DOHH2 (cell line): ENCODE results near the gene NUMBL.

Source experiments
- H3F3A ChIP-seq: fragments of 200-600 bp; sonication (generic), shearing (Covaris generic); 2 replicates; pipeline ENCODE4 v1.6.0; 2016; ENCODE audit warnings: antibody characterized with exemption, mild to moderate bottlenecking; ENCODE audit not compliant: control insufficient read depth, insufficient read depth
- H3K27ac ChIP-seq: fragments of 200-600 bp; sonication (generic); 2 replicates; pipeline ENCODE4 v1.5.1; 2014; ENCODE audit warnings: low read depth, mild to moderate bottlenecking, low read length, moderate library complexity
- H3K27me3 ChIP-seq: fragments of 200-600 bp; sonication (generic); 2 replicates; pipeline ENCODE4 v1.6.1; 2014; ENCODE audit warnings: mild to moderate bottlenecking, low read length, mixed read lengths; ENCODE audit not compliant: control insufficient read depth
- H3K36me3 ChIP-seq: fragments of 200-600 bp; sonication (generic); 2 replicates; pipeline ENCODE4 v1.6.1; 2014; ENCODE audit warnings: mild to moderate bottlenecking, low read length, moderate library complexity, mixed read lengths; ENCODE audit not compliant: control insufficient read depth
- H3K4me1 ChIP-seq: fragments of 200-600 bp; sonication (generic); 2 replicates; pipeline ENCODE4 v1.6.1; 2014; ENCODE audit warnings: mild to moderate bottlenecking, low read length, mixed read lengths; ENCODE audit not compliant: control insufficient read depth
- H3K4me2 ChIP-seq: fragments of 200-600 bp; sonication (generic); 2 replicates; pipeline ENCODE4 v1.6.0; 2014; ENCODE audit warnings: mild to moderate bottlenecking, low read length, moderate library complexity
- H3K4me3 ChIP-seq: fragments of 200-600 bp; sonication (generic); 2 replicates; pipeline ENCODE4 v1.5.1; 2014; ENCODE audit warnings: mild to moderate bottlenecking, low read length, mixed read lengths
- H3K79me2 ChIP-seq: fragments of 200-600 bp; sonication (generic); 2 replicates; pipeline ENCODE4 v1.6.1; 2014; ENCODE audit warnings: mild to moderate bottlenecking, low read length, mixed read lengths; ENCODE audit not compliant: control insufficient read depth
- H3K9me2 ChIP-seq: fragments of 200-600 bp; sonication (generic); replicated peaks from 2 replicates; pipeline ENCODE4 v1.6.1; 2014; ENCODE audit warnings: mild to moderate bottlenecking, low read length, mixed read lengths; ENCODE audit not compliant: control insufficient read depth
- H3K9me3 ChIP-seq: fragments of 200-600 bp; sonication (generic); 2 replicates; pipeline ENCODE4 v1.6.1; 2014; ENCODE audit warnings: antibody characterized with exemption, low read length, mixed read lengths; ENCODE audit not compliant: control insufficient read depth, insufficient read depth
- H4K20me1 ChIP-seq: fragments of 200-600 bp; sonication (generic); 2 replicates; pipeline ENCODE4 v1.6.0; 2014; ENCODE audit warnings: low read depth, mild to moderate bottlenecking, antibody characterized with exemption, low read length, moderate library complexity; ENCODE audit not compliant: control insufficient read depth, insufficient read depth
- CTCF ChIP-seq: fragments of 200-600 bp; sonication (generic); IDR thresholded peaks from one replicate; pipeline ENCODE4 v1.5.1; 2014; ENCODE audit warnings: antibody characterized with exemption, mild to moderate bottlenecking, low read depth, low read length; ENCODE audit not compliant: poor library complexity, severe bottlenecking
- EZH2phosphoT487 ChIP-seq: fragments of 200-600 bp; sonication (generic); IDR thresholded peaks from 2 replicates; pipeline ENCODE4 v1.6.1; 2017; ENCODE audit warnings: borderline replicate concordance, mild to moderate bottlenecking, antibody characterized with exemption, low read length, moderate library complexity, mixed read lengths

Gene NUMBL

GRCh38 chr19:40693150-40693788 lies 2.8 kb upstream of the NUMBL start:
- Histone ChIP-seq H3K4me2 (no peak overlapping the region), H3K9me3 (no peaks in the 10 kb centered on the region), H3K79me2 (no peaks in the 10 kb centered on the region), H3K4me1 (peaks cover 24% of the 10 kb centered on the region), H4K20me1 (0 out of 2 replicates have a peak, but pooled peaks cover 3% of the 10 kb centered on the region), H3K27me3 (no peaks in the 10 kb centered on the region), H3K27ac (no peak overlapping the region), H3K36me3 (no peaks in the 10 kb centered on the region), H3K4me3 (no peak overlapping the region), H3F3A (no peaks in the 10 kb centered on the region), H3K9me2 (no peaks in the 10 kb centered on the region)
- TF ChIP-seq CTCF = no peak
- TF ChIP-seq EZH2phosphoT487 = no peak

GRCh38 chr19:40692212-40692551 lies 1.7 kb upstream of the NUMBL start:
- TF ChIP-seq CTCF (no peak), EZH2phosphoT487 (no peak)
- Histone ChIP-seq H3K4me2 (no peak overlapping the region), H3K9me3 (no peaks in the 10 kb centered on the region), H3K79me2 (no peaks in the 10 kb centered on the region), H3K36me3 (no peaks in the 10 kb centered on the region), H4K20me1 (0 out of 2 replicates have a peak, but pooled peaks cover 3% of the 10 kb centered on the region), H3K9me2 (no peaks in the 10 kb centered on the region), H3K4me1 (peaks cover 34% of the 10 kb centered on the region), H3F3A (no peaks in the 10 kb centered on the region), H3K27me3 (no peaks in the 10 kb centered on the region), H3K4me3 (no peak overlapping the region), H3K27ac (no peak overlapping the region)

- no peaks in the 10 kb centered on the region for H3F3A ChIP-seq
- H3K9me2 ChIP-seq = no peaks in the 10 kb centered on the region
- no peaks in the 10 kb centered on the region for H3K9me3 ChIP-seq
- no peaks in the 10 kb centered on the region for H3K27me3 ChIP-seq
- H3K4me3 ChIP-seq = peak overlapping the region; percentile 85
- peak overlapping the region; percentile 90 for H3K4me2 ChIP-seq
- no peak overlapping the region for H3K27ac ChIP-seq
- peaks cover 36% of the 10 kb centered on the region for H3K4me1 ChIP-seq
- TF ChIP-seq EZH2phosphoT487 = no peak
- TF ChIP-seq CTCF = no peak
- no peaks in the 10 kb centered on the region for H3K79me2 ChIP-seq
- no peaks in the 10 kb centered on the region for H3K36me3 ChIP-seq
- H4K20me1 ChIP-seq = 0 out of 2 replicates have a peak, but pooled peaks cover 3% of the 10 kb centered on the region
Observed at GRCh38 chr19:40691421-40692211, 1.2 kb upstream of the NUMBL start.
